T-helper 2 cell (primary cell): Measurements from ENCODE around the gene SPR.

Experiments used
- DNase-seq, 5 experiments: peaks; one replicate each; pipeline versions ENCODE4 v3.0.0 to v3.0.0-alpha.2; 2012 to 2022

Gene SPR

GRCh38 chr2:72933207-72933606, 46.0 kb downstream of the SPR start:
- no peak for DNase-seq

GRCh38 chr2:72933646-72934151, 46.5 kb downstream of the SPR start:
- no peak for DNase-seq

- DNase-seq = no peak
Measured at GRCh38 chr2:72934683-72935610, 47.7 kb downstream of the SPR start.

- DNase-seq = no peak
Measured at GRCh38 chr2:72935611-72935957, 48.4 kb downstream of the SPR start.

GRCh38 chr2:72936660-72937355, 49.6 kb downstream of the SPR start:
- DNase-seq = no peak

- DNase-seq = no peak
Measured at GRCh38 chr2:72937356-72937669, 50.1 kb downstream of the SPR start.

- DNase-seq = no peak
Measured at GRCh38 chr2:72938455-72938854, 51.2 kb downstream of the SPR start.

GRCh38 chr2:72940361-72940760, 53.2 kb downstream of the SPR start:
- DNase-seq = no peak

- DNase-seq = no peak
Measured at GRCh38 chr2:72940786-72941185, 53.6 kb downstream of the SPR start.
